HEK293 (cell line): ENCODE measurements around the gene ZBTB24.
A peak's percentile ranks its signal among the peaks of the same experiment; 100 is the strongest.

Experiments used
- CTCF ChIA-PET: fragments of 350-600 bp; formaldehyde crosslinking; extraction: SDS; loops from one replicate; lab custom pipeline; 2021; ENCODE audit warnings: antibody characterized with exemption; lab: Yijun Ruan, JAX
- POLR2A ChIA-PET: fragments of 300-600 bp; formaldehyde crosslinking; extraction: SDS; loops from one replicate; lab custom pipeline; 2020; ENCODE audit warnings: antibody characterized with exemption, inconsistent platforms; lab: Yijun Ruan, JAX
- H3K27ac ChIP-seq: fragments of 200-500 bp; sonication (Bioruptor generic); 2 replicates; pipeline ENCODE4 v1.5.1; 2014; ENCODE audit warnings: low read depth, low read length, control low read depth, inconsistent platforms; ENCODE audit errors: extremely low read depth
- H3K36me3 ChIP-seq, 2 experiments: fragments of 200-500 bp in 1 of 2; sonication (Bioruptor generic) in 1 of 2; 1 replicate in 1 of 2; 2 replicates in 1 of 2; pipeline ENCODE4 v1.5.1; 2014 to 2017; ENCODE audit warnings: inconsistent platforms in 2 of 2, low read length in 2 of 2; ENCODE audit not compliant: control insufficient read depth in 2 of 2, insufficient read depth in 1 of 2
- H3K4me1 ChIP-seq: fragments of 200-500 bp; sonication (Bioruptor generic); 2 replicates; pipeline ENCODE4 v1.5.1; 2014; ENCODE audit warnings: mild to moderate bottlenecking, low read length, inconsistent platforms; ENCODE audit not compliant: control insufficient read depth, insufficient read depth
- H3K4me3 ChIP-seq: 2 replicates; pipeline ENCODE4 v1.5.1; 2011; ENCODE audit warnings: low read depth, mild to moderate bottlenecking, control low read depth, low read length, moderate library complexity
- H3K9me3 ChIP-seq: fragments of 200-500 bp; sonication (Bioruptor generic); 2 replicates; pipeline ENCODE4 v1.5.1; 2014; ENCODE audit warnings: low read depth, low read length, inconsistent platforms; ENCODE audit not compliant: control insufficient read depth, insufficient read depth
- BCL11A ChIP-seq: fragments of 450-650 bp; formaldehyde crosslinking; IDR thresholded peaks from 2 replicates; pipeline ENCODE4 v1.5.1; 2016; ENCODE audit warnings: low read depth, missing biosample characterization, missing genetic modification characterization
- ELK4 ChIP-seq: IDR thresholded peaks from 2 replicates; pipeline ENCODE4 v1.6.1; 2011; ENCODE audit warnings: mild to moderate bottlenecking, low read depth, low read length, borderline replicate concordance
- GLIS2 ChIP-seq: fragments of 450-650 bp; formaldehyde crosslinking; IDR thresholded peaks from 2 replicates; pipeline ENCODE4 v1.5.1; 2016; ENCODE audit warnings: missing biosample characterization, missing genetic modification characterization
- OSR2 ChIP-seq: fragments of 450-650 bp; formaldehyde crosslinking; IDR thresholded peaks from 2 replicates; pipeline ENCODE4 v1.5.1; 2016; ENCODE audit warnings: missing biosample characterization, missing genetic modification characterization
- PRDM1 ChIP-seq: fragments of 450-650 bp; formaldehyde crosslinking; IDR thresholded peaks from 2 replicates; pipeline ENCODE4; 2016; ENCODE audit warnings: missing biosample characterization, missing genetic modification characterization
- SCRT2 ChIP-seq: fragments of 450-650 bp; formaldehyde crosslinking; IDR thresholded peaks from 2 replicates; pipeline ENCODE4 v1.5.1; 2016; ENCODE audit warnings: missing biosample characterization, missing genetic modification characterization
- TRIM28 ChIP-seq: IDR thresholded peaks from 2 replicates; pipeline ENCODE4 v1.6.1; 2011; ENCODE audit warnings: low read length, control low read depth, borderline replicate concordance
- ZBTB10 ChIP-seq: fragments of 450-650 bp; formaldehyde crosslinking; IDR thresholded peaks from 2 replicates; pipeline ENCODE4 v1.5.1; 2016; ENCODE audit warnings: missing biosample characterization, missing genetic modification characterization
- ZNF133 ChIP-seq: fragments of 450-650 bp; formaldehyde crosslinking; IDR thresholded peaks from 2 replicates; pipeline ENCODE4 v1.5.1; 2016; ENCODE audit warnings: missing biosample characterization, missing genetic modification characterization
- ZNF248 ChIP-seq: fragments of 450-650 bp; formaldehyde crosslinking; IDR thresholded peaks from 2 replicates; pipeline ENCODE4 v1.5.1; 2017; ENCODE audit warnings: missing biosample characterization, missing genetic modification characterization
- ZNF266 ChIP-seq: fragments of 450-650 bp; formaldehyde crosslinking; IDR thresholded peaks from 2 replicates; pipeline ENCODE4 v1.5.1; 2016; ENCODE audit warnings: missing biosample characterization, missing genetic modification characterization, low read depth
- ZNF423 ChIP-seq: fragments of 450-650 bp; formaldehyde crosslinking; IDR thresholded peaks from 2 replicates; pipeline ENCODE4 v1.5.1; 2016; ENCODE audit warnings: missing biosample characterization, missing genetic modification characterization
- ZNF426 ChIP-seq: fragments of 450-650 bp; formaldehyde crosslinking; IDR thresholded peaks from 2 replicates; pipeline ENCODE4 v1.5.1; 2017; ENCODE audit warnings: missing biosample characterization, missing genetic modification characterization, mild to moderate bottlenecking, inconsistent platforms, moderate library complexity
- ZNF530 ChIP-seq: fragments of 450-650 bp; formaldehyde crosslinking; IDR thresholded peaks from 2 replicates; pipeline ENCODE4 v1.5.1; 2016; ENCODE audit warnings: low read depth, missing biosample characterization, missing genetic modification characterization
- ZNF544 ChIP-seq: fragments of 450-650 bp; formaldehyde crosslinking; IDR thresholded peaks from 2 replicates; pipeline ENCODE4 v1.5.0; 2017; ENCODE audit warnings: missing biosample characterization, missing genetic modification characterization
- ZNF558 ChIP-seq: fragments of 450-650 bp; formaldehyde crosslinking; IDR thresholded peaks from 2 replicates; pipeline ENCODE4 v1.5.1; 2016; ENCODE audit warnings: missing biosample characterization, missing genetic modification characterization
- ZNF704 ChIP-seq: fragments of 450-650 bp; formaldehyde crosslinking; IDR thresholded peaks from 2 replicates; pipeline ENCODE4 v1.5.1; 2016; ENCODE audit warnings: missing biosample characterization, missing genetic modification characterization
- ZNF747 ChIP-seq: fragments of 450-650 bp; formaldehyde crosslinking; IDR thresholded peaks from 2 replicates; pipeline ENCODE4 v1.5.1; 2016; ENCODE audit warnings: missing biosample characterization, missing genetic modification characterization
- ZNF830 ChIP-seq: fragments of 450-650 bp; IDR thresholded peaks from 2 replicates; pipeline ENCODE4 v1.5.0; 2018; ENCODE audit warnings: missing biosample characterization, missing genetic modification characterization, low read depth, mild to moderate bottlenecking, moderate library complexity
- ZNF837 ChIP-seq: fragments of 450-650 bp; formaldehyde crosslinking; IDR thresholded peaks from 2 replicates; pipeline ENCODE4 v1.5.1; 2016; ENCODE audit warnings: missing biosample characterization, missing genetic modification characterization
- TF ChIP-seq, protein P1 (sequence below): fragments of 450-650 bp; formaldehyde crosslinking; IDR thresholded peaks from 2 replicates; pipeline ENCODE4 v1.5.1; 2016; ENCODE audit warnings: missing biosample characterization, missing genetic modification characterization

ZBTB24 gene

DNA sequence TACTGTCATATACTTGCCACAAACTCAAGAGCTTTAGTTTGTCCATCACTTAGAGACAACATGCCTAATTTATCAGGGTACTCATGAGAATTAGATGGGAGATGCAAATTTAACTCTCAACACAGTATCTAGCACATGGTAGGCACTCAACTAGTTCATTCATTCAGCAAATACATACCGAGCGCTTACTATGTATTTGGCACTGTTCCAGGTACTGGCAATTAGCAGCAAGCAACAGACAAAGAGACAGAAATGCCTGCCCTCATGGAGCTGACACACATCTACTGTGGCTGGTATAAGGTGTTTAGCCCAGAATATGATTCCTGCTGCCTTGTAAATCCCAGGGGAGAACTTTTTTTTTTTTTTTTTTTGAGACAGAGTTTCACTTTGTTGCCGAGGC is 32.2 kb downstream of the ZBTB24 start:
- TF ChIP-seq ZNF558 (tag by site-specific recombination) (no peak), ZNF747 (tag by site-specific recombination) (no peak), ZNF266 (tag by site-specific recombination) (no peak), BCL11A (tag by site-specific recombination) (no peak), TRIM28 (0 out of 2 replicates have a peak, but pooled peaks have one; percentile 15)
- ChIA-PET CTCF (interaction anchor here (0.6 to 0.7 kb wide), 2 partner anchors 10 to 34 kb away, joined by 3 to 4 read pairs; partner anchors contain the start of genes PPIL6 and SMPD2), POLR2A (interaction anchor here (0.7 to 2.8 kb wide), 2 partner anchors 10 to 134 kb away, joined by 5 to 17 read pairs; partner anchors contain the start of genes PPIL6 and SMPD2)
- no peak overlapping the region for H3K27ac ChIP-seq
- H3K36me3 ChIP-seq: peaks cover 0 to 38% of the 10 kb centered on the region in 2 experiments; a peak in 1 of 3 replicates
- no peaks in the 10 kb centered on the region for H3K9me3 ChIP-seq
- no peaks in the 10 kb centered on the region for H3K4me1 ChIP-seq
- no peak overlapping the region for H3K4me3 ChIP-seq

- POLR2A ChIA-PET: interaction anchor here (0.6 to 2.8 kb wide), 4 partner anchors 9 to 101 kb away, joined by 5 to 17 read pairs (median 6); partner anchors contain the start of genes PPIL6 and SMPD2
- no peak overlapping the region for H3K4me3 ChIP-seq
These were observed 33.0 kb downstream of the ZBTB24 start for GRCh38 chr6:109449795-109450673.

DNA sequence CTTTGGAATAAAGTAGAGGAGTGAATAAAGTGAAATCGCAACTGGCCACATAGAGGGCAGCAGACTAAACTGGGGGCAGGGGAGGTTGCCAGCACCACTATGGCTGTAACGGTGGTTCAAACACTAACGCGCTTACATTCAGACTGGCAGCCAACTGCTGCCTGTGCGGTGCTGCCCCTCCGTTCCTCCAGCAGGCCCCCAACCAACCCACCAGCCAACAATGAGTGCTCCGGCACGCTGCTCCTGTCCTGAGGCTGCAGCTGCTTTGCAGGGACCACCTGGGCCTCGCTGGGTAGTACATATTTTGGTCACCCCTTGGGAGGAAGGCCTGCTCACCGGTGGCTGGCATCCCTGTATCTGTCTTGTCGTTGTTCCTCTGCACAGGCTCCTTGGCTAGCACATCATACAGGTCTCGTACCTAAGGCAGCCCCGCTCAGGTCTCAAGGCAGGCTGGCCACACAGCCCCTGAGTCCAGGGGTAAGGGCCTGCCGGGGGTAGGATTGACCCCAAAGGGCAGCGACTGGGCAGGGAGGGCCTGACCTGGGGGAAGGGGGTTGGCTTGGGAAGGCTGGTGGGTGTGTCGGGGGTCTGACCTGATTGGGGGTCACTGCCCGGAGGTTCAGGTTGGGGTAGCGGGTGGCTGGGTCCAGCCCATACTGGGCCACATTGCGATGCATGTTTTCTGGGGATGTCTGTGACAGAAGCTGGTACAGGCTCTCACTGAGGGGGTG is 33.8 kb downstream of the ZBTB24 start:
- CTCF ChIA-PET: interaction anchor here (0.6 to 1.0 kb wide), 5 partner anchors 7 to 1469 kb away, joined by 3 to 4 read pairs (median 3); partner anchors contain the start of genes PPIL6 and SMPD2
- H3K4me1 ChIP-seq: no peaks in the 10 kb centered on the region
- no peaks in the 10 kb centered on the region for H3K9me3 ChIP-seq
- POLR2A ChIA-PET: interaction anchor here (0.6 to 2.8 kb wide), 5 partner anchors 8 to 100 kb away, joined by 3 to 17 read pairs (median 5); partner anchors contain the start of genes PPIL6 and SMPD2
- peaks cover 0 to 54% of the 10 kb centered on the region in 2 experiments; a peak in 1 of 3 replicates for H3K36me3 ChIP-seq
- no peak overlapping the region for H3K27ac ChIP-seq
- no peak overlapping the region for H3K4me3 ChIP-seq
- TF ChIP-seq OSR2 (tag by site-specific recombination): no peak
- TF ChIP-seq ZNF133: no peak
- no peak for TF ChIP-seq ZNF830 (tag by site-specific recombination)
- TF ChIP-seq ZNF837 (tag by site-specific recombination): no peak
- no peak for TF ChIP-seq ZNF423 (tag by site-specific recombination)
- no peak for TF ChIP-seq ELK4
- no peak for TF ChIP-seq ZNF558 (tag by site-specific recombination)
- TF ChIP-seq ZBTB10 (tag by site-specific recombination): no peak
- TF ChIP-seq PRDM1 (tag by site-specific recombination): no peak
- no peak for TF ChIP-seq ZNF704 (tag by site-specific recombination)
- TF ChIP-seq ZNF530 (tag by site-specific recombination): no peak

More at GRCh38 chr6:109449795-109450673, 33.0 kb downstream of the ZBTB24 start:
- H3K4me1 ChIP-seq: no peaks in the 10 kb centered on the region
- no peak overlapping the region for H3K27ac ChIP-seq
- no peaks in the 10 kb centered on the region for H3K9me3 ChIP-seq
- TF ChIP-seq ZNF544 (tag by site-specific recombination) (no peak), ZNF266 (tag by site-specific recombination) (no peak), ZNF426 (tag by site-specific recombination) (no peak), ZNF248 (no peak), GLIS2 (tag by site-specific recombination) (no peak), SCRT2 (tag by site-specific recombination) (peak; percentile 83)
- TF ChIP-seq, protein P1, sequence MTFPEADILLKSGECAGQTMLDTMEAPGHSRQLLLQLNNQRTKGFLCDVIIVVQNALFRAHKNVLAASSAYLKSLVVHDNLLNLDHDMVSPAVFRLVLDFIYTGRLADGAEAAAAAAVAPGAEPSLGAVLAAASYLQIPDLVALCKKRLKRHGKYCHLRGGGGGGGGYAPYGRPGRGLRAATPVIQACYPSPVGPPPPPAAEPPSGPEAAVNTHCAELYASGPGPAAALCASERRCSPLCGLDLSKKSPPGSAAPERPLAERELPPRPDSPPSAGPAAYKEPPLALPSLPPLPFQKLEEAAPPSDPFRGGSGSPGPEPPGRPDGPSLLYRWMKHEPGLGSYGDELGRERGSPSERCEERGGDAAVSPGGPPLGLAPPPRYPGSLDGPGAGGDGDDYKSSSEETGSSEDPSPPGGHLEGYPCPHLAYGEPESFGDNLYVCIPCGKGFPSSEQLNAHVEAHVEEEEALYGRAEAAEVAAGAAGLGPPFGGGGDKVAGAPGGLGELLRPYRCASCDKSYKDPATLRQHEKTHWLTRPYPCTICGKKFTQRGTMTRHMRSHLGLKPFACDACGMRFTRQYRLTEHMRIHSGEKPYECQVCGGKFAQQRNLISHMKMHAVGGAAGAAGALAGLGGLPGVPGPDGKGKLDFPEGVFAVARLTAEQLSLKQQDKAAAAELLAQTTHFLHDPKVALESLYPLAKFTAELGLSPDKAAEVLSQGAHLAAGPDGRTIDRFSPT (tag by site-specific recombination): peak; percentile 63
- TF ChIP-seq, all 188 proteins: peak for 2
- peaks cover 0 to 46% of the 10 kb centered on the region in 2 experiments; a peak in 1 of 3 replicates for H3K36me3 ChIP-seq
- CTCF ChIA-PET: interaction anchor here (0.6 to 1.0 kb wide), 5 partner anchors 9 to 1470 kb away, joined by 3 to 4 read pairs (median 3); partner anchors contain the start of genes PPIL6 and SMPD2
